ENCODE measurements around the gene CMTM7.

Gene CMTM7

DNA sequence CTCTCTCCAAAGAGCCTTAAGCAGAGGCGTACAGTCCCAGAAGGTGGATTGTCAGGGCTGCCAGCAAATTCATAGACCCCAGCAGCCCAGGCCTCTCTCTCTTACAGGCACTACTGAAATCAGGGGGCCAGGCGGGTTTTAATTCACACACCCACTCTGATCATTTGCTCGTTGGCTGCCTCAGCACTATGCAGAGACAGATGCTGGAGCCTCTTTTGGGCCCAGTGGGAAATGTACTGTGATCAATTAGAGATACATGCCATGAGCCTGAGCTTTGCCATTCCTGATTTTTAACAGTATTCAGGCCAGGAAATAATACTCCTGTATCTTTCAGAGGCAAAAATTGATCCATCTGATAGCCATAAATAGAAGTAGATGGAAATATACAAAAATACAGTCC, 58.0 kb downstream of the CMTM7 start:
- no peak for TF ChIP-seq EGR2 (tag by site-specific recombination; IDR thresholded peaks at IDR 0.05; ENCODE audit: low read depth)
- TF ChIP-seq ZNF747 (tag by site-specific recombination; IDR thresholded peaks at IDR 0.05): no peak
- TF ChIP-seq ZNF175 (tag by site-specific recombination; IDR thresholded peaks at IDR 0.05): no peak
- TF ChIP-seq REST (tag by site-specific recombination; IDR thresholded peaks at IDR 0.05): no peak
- TF ChIP-seq ZNF114 (tag by site-specific recombination; IDR thresholded peaks at IDR 0.05): no peak
- TF ChIP-seq INSM2 (tag by site-specific recombination; IDR thresholded peaks at IDR 0.05): no peak
- TF ChIP-seq ZNF112 (tag by site-specific recombination; IDR thresholded peaks at IDR 0.05): no peak
- no peak for TF ChIP-seq ZNF174 (tag by site-specific recombination; IDR thresholded peaks at IDR 0.05)
- no peak for TF ChIP-seq ZNF529 (tag by site-specific recombination; IDR thresholded peaks at IDR 0.05; ENCODE audit: insufficient replicate concordance)
- TF ChIP-seq ZFP69B (tag by site-specific recombination; IDR thresholded peaks at IDR 0.05): no peak
- no peak for TF ChIP-seq ZNF404 (tag by site-specific recombination; IDR thresholded peaks at IDR 0.05)
- no peak for TF ChIP-seq ZNF16 (tag by site-specific recombination; IDR thresholded peaks at IDR 0.05; ENCODE audit: low read depth)
- TF ChIP-seq, protein P1, sequence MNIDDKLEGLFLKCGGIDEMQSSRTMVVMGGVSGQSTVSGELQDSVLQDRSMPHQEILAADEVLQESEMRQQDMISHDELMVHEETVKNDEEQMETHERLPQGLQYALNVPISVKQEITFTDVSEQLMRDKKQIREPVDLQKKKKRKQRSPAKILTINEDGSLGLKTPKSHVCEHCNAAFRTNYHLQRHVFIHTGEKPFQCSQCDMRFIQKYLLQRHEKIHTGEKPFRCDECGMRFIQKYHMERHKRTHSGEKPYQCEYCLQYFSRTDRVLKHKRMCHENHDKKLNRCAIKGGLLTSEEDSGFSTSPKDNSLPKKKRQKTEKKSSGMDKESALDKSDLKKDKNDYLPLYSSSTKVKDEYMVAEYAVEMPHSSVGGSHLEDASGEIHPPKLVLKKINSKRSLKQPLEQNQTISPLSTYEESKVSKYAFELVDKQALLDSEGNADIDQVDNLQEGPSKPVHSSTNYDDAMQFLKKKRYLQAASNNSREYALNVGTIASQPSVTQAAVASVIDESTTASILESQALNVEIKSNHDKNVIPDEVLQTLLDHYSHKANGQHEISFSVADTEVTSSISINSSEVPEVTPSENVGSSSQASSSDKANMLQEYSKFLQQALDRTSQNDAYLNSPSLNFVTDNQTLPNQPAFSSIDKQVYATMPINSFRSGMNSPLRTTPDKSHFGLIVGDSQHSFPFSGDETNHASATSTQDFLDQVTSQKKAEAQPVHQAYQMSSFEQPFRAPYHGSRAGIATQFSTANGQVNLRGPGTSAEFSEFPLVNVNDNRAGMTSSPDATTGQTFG (tag by site-specific recombination; IDR thresholded peaks at IDR 0.05; ENCODE audit: borderline replicate concordance): no peak
- TF ChIP-seq ZNF280D (tag by site-specific recombination; IDR thresholded peaks at IDR 0.05): no peak
- TF ChIP-seq ZSCAN30 (tag by site-specific recombination; IDR thresholded peaks at IDR 0.05): no peak
- no peak for TF ChIP-seq ZFHX2 (tag by site-specific recombination; conservative IDR thresholded peaks at IDR 0.05)
- no peak for TF ChIP-seq ZNF211 (tag by site-specific recombination; IDR thresholded peaks at IDR 0.05; ENCODE audit: low read depth)
- no peak for TF ChIP-seq ZNF777 (tag by site-specific recombination; IDR thresholded peaks at IDR 0.05; ENCODE audit: borderline replicate concordance)
- no peak for TF ChIP-seq ZBTB26 (tag by site-specific recombination; optimal IDR thresholded peaks at IDR 0.05)
- no peak for TF ChIP-seq ZNF558 (tag by site-specific recombination; IDR thresholded peaks at IDR 0.05)
- Histone ChIP-seq H3K4me1 (ENCODE audit: control insufficient read depth, insufficient read depth, low read length) (no peaks in the 10 kb centered on the region), H3K4me3 (ENCODE audit: low read depth, low read length) (no peak overlapping the region), H3K9me3 (ENCODE audit: control insufficient read depth, insufficient read depth, low read depth, low read length) (no peaks in the 10 kb centered on the region), H3K36me3 (ENCODE audit: control insufficient read depth in 2 of 2, insufficient read depth in 1 of 2, low read length in 2 of 2) (peaks cover 3 to 14% of the 10 kb centered on the region in 2 experiments; a peak in 2 of 3 replicates), H3K27ac (ENCODE audit: extremely low read depth, low read depth, low read length) (no peak overlapping the region)
- POLR2A ChIA-PET: interaction anchor here (0.6 kb wide), 1 partner anchor 9 kb away, joined by 5 read pairs; no protein-coding TSS in a partner anchor
- CTCF ChIA-PET: interaction anchor here (1.0 kb wide), 1 partner anchor 54 kb away, joined by 3 read pairs; no protein-coding TSS in a partner anchor

Data from HEK293 (cell line).